Nephron (organoid): Measurements from ENCODE around the gene STEAP1B.

Experiments used
- H3K27ac Mint-ChIP-seq, 3 experiments: 2 replicates each; pipeline ENCODE4 v1.8.0; 2020; ENCODE audit warnings: mixed read lengths in 3 of 3, mild to moderate bottlenecking in 2 of 3, moderate library complexity in 1 of 3
- H3K27me3 Mint-ChIP-seq: 2 replicates; pipeline ENCODE4 v1.8.0; 2021; ENCODE audit warnings: low read depth, mild to moderate bottlenecking, moderate library complexity, mixed read lengths
- H3K36me3 Mint-ChIP-seq: 2 replicates; pipeline ENCODE4 v1.8.0; 2020; ENCODE audit warnings: low read depth, mixed read lengths
- H3K4me1 Mint-ChIP-seq: 2 replicates; pipeline ENCODE4 v1.8.0; 2020; ENCODE audit warnings: mixed read lengths
- H3K4me3 Mint-ChIP-seq, 3 experiments: 2 replicates each; pipeline ENCODE4 v1.8.0; 2020; ENCODE audit warnings: mild to moderate bottlenecking in 3 of 3, mixed read lengths in 3 of 3, moderate library complexity in 2 of 3
- H3K9me3 Mint-ChIP-seq: 2 replicates; pipeline ENCODE4 v1.8.0; 2020; ENCODE audit warnings: mixed read lengths
- TF ChIP-seq, protein P1 (sequence below), 3 experiments: fragments of 200-600 bp; sonication (generic); IDR thresholded peaks; one replicate each; pipeline ENCODE4 v1.5.0; 2021; ENCODE audit warnings: antibody characterized with exemption in 3 of 3; ENCODE audit not compliant: unreplicated experiment in 3 of 3

STEAP1B gene

DNA sequence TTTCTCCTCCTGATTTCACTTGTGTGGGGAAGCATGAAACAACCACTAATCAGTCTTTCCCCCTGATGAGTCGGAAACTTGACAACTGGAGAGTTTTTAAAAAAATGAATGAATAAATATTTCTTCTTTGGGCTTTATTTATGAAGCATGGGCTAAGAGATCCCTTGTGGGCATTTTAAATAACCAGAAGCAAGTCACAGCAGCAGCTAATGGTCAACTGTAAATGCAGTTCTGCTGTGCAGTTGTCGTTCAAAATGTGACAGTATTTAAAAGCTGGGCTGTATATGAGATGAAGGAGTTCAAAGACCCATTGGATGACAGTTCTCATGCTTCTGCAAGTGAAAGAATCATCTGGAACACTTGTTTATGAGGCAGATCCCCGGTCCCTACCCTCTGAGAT lies 54.1 kb downstream of the STEAP1B start:
- Mint-ChIP-seq H3K4me1 (peaks cover 42% of the 10 kb centered on the region), H3K36me3 (no peaks in the 10 kb centered on the region), H3K27ac (peak overlapping the region; percentile 54 to 63 (median 58)), H3K4me3 (peak overlapping the region in 2 of 3 experiments; percentile 7 to 19), H3K27me3 (no peaks in the 10 kb centered on the region), H3K9me3 (no peaks in the 10 kb centered on the region)
- TF ChIP-seq, protein P1, sequence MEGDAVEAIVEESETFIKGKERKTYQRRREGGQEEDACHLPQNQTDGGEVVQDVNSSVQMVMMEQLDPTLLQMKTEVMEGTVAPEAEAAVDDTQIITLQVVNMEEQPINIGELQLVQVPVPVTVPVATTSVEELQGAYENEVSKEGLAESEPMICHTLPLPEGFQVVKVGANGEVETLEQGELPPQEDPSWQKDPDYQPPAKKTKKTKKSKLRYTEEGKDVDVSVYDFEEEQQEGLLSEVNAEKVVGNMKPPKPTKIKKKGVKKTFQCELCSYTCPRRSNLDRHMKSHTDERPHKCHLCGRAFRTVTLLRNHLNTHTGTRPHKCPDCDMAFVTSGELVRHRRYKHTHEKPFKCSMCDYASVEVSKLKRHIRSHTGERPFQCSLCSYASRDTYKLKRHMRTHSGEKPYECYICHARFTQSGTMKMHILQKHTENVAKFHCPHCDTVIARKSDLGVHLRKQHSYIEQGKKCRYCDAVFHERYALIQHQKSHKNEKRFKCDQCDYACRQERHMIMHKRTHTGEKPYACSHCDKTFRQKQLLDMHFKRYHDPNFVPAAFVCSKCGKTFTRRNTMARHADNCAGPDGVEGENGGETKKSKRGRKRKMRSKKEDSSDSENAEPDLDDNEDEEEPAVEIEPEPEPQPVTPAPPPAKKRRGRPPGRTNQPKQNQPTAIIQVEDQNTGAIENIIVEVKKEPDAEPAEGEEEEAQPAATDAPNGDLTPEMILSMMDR (IDR thresholded peaks at IDR 0.05; ENCODE audit: unreplicated experiment in 3 of 3), result no peak

GRCh38 chr7:22445140-22445743 lies 54.7 kb downstream of the STEAP1B start:
- peak overlapping the region; percentile 54 to 63 (median 58) for H3K27ac Mint-ChIP-seq
- no peaks in the 10 kb centered on the region for H3K9me3 Mint-ChIP-seq
- TF ChIP-seq, protein P1 (IDR thresholded peaks at IDR 0.05; ENCODE audit: unreplicated experiment in 3 of 3), result no peak
- peak overlapping the region; percentile 7 to 19 (median 16) for H3K4me3 Mint-ChIP-seq
- no peaks in the 10 kb centered on the region for H3K27me3 Mint-ChIP-seq
- peaks cover 42% of the 10 kb centered on the region for H3K4me1 Mint-ChIP-seq
- H3K36me3 Mint-ChIP-seq, result no peaks in the 10 kb centered on the region

DNA sequence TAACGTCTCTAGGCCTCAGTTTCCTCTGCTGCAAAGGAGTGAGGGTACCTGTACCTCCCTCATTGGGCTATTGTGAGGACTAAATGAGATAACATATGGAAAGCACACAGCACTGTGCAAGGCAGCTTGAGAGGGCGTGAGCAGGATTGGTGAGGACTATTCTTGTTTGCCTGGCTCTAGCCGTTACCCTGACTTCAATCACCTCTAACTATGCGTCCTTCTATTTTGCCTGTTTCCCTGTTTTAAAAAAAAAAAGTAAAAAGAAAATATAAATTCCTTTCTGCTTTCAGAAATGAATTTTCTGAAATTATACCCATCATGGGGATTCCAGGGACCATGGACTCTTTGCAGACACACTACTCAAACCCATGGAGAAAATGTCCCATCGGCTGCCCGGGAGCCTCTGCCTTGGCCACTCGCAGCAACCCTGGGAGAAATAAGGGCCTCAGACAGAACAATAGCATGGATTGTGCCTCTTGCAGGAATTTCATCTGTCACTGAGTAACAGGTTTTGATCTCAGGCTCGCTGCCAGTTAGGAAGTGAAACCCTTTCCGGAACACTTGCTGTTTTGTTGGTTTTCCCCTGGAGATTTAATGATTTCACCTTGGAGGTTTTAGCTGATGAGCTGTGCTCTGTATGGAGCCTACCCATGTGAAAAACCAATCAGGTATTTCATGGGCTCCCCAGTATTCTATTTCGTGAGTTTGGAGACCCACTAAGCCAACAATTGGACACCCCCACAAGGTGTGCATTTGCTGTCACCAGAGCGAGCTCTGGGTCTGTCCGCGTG lies 55.6 kb downstream of the STEAP1B start:
- TF ChIP-seq, protein P1 (IDR thresholded peaks at IDR 0.05; ENCODE audit: unreplicated experiment in 3 of 3), result no peak
- Mint-ChIP-seq H3K36me3 (no peaks in the 10 kb centered on the region), H3K4me1 (peaks cover 42% of the 10 kb centered on the region), H3K27ac (peak overlapping the region; percentile 54 to 63 (median 58)), H3K9me3 (peaks cover 2% of the 10 kb centered on the region), H3K27me3 (no peaks in the 10 kb centered on the region), H3K4me3 (peak overlapping the region in 1 of 3 experiments; percentile 21)

DNA sequence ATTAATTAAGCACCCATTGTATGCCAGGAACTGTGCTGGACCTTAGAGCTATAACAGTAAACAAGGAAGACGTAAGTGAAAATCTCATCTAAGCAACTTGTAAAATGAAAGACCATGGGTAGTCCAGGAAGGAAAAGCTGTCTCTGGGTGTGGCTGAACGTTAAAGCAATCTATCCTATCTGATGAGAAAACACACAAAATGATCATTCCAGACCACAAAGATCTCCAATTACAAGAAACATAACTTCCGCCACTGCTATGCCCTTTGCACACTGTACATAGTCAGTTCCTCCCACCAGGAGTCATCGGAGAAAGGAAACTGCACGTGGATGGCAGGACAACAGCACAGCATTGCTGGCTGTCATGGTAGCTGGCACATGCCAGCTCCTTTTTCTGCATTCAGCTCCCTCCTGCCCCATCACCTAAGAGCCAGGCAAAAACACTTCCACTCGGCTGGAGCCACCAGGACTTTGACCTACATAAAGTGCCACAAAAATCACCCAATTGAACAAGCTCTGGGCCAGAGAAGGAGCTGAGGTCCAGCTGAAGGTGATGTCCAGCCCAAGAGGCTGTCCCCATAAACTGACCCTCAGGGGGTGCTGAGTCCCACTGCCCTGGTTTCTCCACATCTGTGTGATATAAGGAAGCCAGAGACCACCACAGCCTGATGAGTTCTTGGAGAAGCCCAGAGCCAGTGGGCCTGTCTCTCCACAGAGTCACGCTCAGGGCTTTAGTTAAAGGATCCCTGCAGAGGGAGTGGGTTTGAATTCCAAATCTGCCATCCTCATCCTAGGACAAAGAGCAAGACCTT lies 56.4 kb downstream of the STEAP1B start:
- TF ChIP-seq, protein P1 (IDR thresholded peaks at IDR 0.05; ENCODE audit: unreplicated experiment in 3 of 3), result no peak
- Mint-ChIP-seq H3K4me1 (peaks cover 42% of the 10 kb centered on the region), H3K9me3 (peaks cover 3% of the 10 kb centered on the region), H3K36me3 (no peaks in the 10 kb centered on the region), H3K27ac (peak overlapping the region in 2 of 3 experiments; percentile 58 to 63), H3K4me3 (peak overlapping the region in 1 of 3 experiments; percentile 11), H3K27me3 (no peaks in the 10 kb centered on the region)

GRCh38 chr7:22442882-22443369 lies 57.1 kb downstream of the STEAP1B start:
- peaks cover 3% of the 10 kb centered on the region for H3K27me3 Mint-ChIP-seq
- no peak overlapping the region for H3K4me3 Mint-ChIP-seq
- H3K4me1 Mint-ChIP-seq, result peaks cover 42% of the 10 kb centered on the region
- no peaks in the 10 kb centered on the region for H3K36me3 Mint-ChIP-seq
- peak overlapping the region in 2 of 3 experiments; percentile 12 to 23 for H3K27ac Mint-ChIP-seq
- TF ChIP-seq, protein P1 (IDR thresholded peaks at IDR 0.05; ENCODE audit: unreplicated experiment in 3 of 3), result no peak
- H3K9me3 Mint-ChIP-seq, result peaks cover 5% of the 10 kb centered on the region
